Progenitor cell of endocrine pancreas (in vitro differentiated cells): Measurements from ENCODE around the gene PRKCB. TPM values are rescaled to one million over a fixed set of nuclear protein-coding genes. Genes with fewer than 3 reads are reported as not detected.

Experiments
- DNase-seq: peaks from one replicate; pipeline ENCODE4 v3.0.0; 2021; ENCODE audit warnings: low spot score; ENCODE audit not compliant: unreplicated experiment
- H3K27ac Mint-ChIP-seq: 2 replicates; pipeline ENCODE4 v1.8.0; 2021; ENCODE audit warnings: mild to moderate bottlenecking, moderate library complexity, mixed read lengths
- H3K27me3 Mint-ChIP-seq: 2 replicates; pipeline ENCODE4 v1.8.0; 2021; ENCODE audit warnings: mixed read lengths
- H3K36me3 Mint-ChIP-seq: 2 replicates; pipeline ENCODE4 v1.8.0; 2022; ENCODE audit warnings: mixed read lengths; ENCODE audit not compliant: insufficient read depth
- H3K4me1 Mint-ChIP-seq: 2 replicates; pipeline ENCODE4 v1.8.0; 2021; ENCODE audit warnings: low read depth, mixed read lengths
- H3K4me3 Mint-ChIP-seq: 2 replicates; pipeline ENCODE4 v1.8.0; 2021; ENCODE audit warnings: low read depth, mild to moderate bottlenecking, moderate library complexity, mixed read lengths
- H3K9me3 Mint-ChIP-seq: 2 replicates; pipeline ENCODE4 v1.8.0; 2021; ENCODE audit warnings: low read depth, mixed read lengths
- total RNA-seq: library from RNA; stranded (reverse); gene quantifications from 2 replicates; pipeline ENCODE4 v1.2.1, GENCODE V29; 2021
- TF ChIP-seq, protein P1 (sequence below): fragments of 200-600 bp; sonication (generic); IDR thresholded peaks from one replicate; pipeline ENCODE4 v1.5.0; 2021; ENCODE audit warnings: antibody characterized with exemption, mild to moderate bottlenecking; ENCODE audit not compliant: unreplicated experiment

The PRKCB gene
- total RNA-seq, 1 donor from 2014 or later: 0.36 TPM

- Mint-ChIP-seq H3K36me3 (no peaks in the 10 kb centered on the region), H3K9me3 (no peaks in the 10 kb centered on the region), H3K4me1 (peaks cover 2% of the 10 kb centered on the region), H3K27ac (no peak overlapping the region), H3K27me3 (peaks cover 87% of the 10 kb centered on the region), H3K4me3 (no peak overlapping the region)
- no peak for DNase-seq
- TF ChIP-seq, protein P1, sequence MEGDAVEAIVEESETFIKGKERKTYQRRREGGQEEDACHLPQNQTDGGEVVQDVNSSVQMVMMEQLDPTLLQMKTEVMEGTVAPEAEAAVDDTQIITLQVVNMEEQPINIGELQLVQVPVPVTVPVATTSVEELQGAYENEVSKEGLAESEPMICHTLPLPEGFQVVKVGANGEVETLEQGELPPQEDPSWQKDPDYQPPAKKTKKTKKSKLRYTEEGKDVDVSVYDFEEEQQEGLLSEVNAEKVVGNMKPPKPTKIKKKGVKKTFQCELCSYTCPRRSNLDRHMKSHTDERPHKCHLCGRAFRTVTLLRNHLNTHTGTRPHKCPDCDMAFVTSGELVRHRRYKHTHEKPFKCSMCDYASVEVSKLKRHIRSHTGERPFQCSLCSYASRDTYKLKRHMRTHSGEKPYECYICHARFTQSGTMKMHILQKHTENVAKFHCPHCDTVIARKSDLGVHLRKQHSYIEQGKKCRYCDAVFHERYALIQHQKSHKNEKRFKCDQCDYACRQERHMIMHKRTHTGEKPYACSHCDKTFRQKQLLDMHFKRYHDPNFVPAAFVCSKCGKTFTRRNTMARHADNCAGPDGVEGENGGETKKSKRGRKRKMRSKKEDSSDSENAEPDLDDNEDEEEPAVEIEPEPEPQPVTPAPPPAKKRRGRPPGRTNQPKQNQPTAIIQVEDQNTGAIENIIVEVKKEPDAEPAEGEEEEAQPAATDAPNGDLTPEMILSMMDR: no peak
Observed at GRCh38 chr16:23949630-23950290, 114.0 kb downstream of the PRKCB start.

- no peak overlapping the region for H3K27ac Mint-ChIP-seq
- no peaks in the 10 kb centered on the region for H3K36me3 Mint-ChIP-seq
- no peak overlapping the region for H3K4me3 Mint-ChIP-seq
- H3K4me1 Mint-ChIP-seq: peaks cover 2% of the 10 kb centered on the region
- H3K27me3 Mint-ChIP-seq: peaks cover 87% of the 10 kb centered on the region
- TF ChIP-seq, protein P1: no peak
- DNase-seq: no peak
- no peaks in the 10 kb centered on the region for H3K9me3 Mint-ChIP-seq
Observed at GRCh38 chr16:23950291-23950894, 114.6 kb downstream of the PRKCB start.

DNA sequence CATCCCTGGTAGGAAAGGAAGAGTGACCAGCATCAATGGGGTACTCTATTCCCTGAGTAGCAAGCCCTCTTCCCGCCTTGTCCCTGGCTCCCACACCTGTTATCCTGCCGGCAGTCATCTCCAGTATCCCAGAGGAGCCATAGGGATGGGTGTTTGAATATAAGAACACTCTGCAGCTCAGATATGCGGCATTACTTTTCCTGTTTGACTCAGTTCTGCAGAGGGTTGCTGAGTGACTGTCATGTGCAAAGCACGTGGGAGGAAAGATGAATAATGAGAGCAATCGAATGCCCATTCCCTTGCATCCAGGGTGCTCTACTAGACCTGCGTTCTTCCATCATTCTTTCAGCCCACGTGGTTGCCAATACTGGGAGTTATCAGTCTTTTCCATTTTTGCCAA lies 115.1 kb downstream of the PRKCB start:
- TF ChIP-seq, protein P1: no peak
- no peak for DNase-seq
- Mint-ChIP-seq H3K27me3 (peaks cover 87% of the 10 kb centered on the region), H3K36me3 (no peaks in the 10 kb centered on the region), H3K9me3 (no peaks in the 10 kb centered on the region), H3K4me1 (peaks cover 2% of the 10 kb centered on the region), H3K4me3 (no peak overlapping the region), H3K27ac (no peak overlapping the region)

GRCh38 chr16:23952128-23952970 lies 116.6 kb downstream of the PRKCB start:
- H3K27ac Mint-ChIP-seq: no peak overlapping the region
- peaks cover 2% of the 10 kb centered on the region for H3K4me1 Mint-ChIP-seq
- no peaks in the 10 kb centered on the region for H3K9me3 Mint-ChIP-seq
- no peak overlapping the region for H3K4me3 Mint-ChIP-seq
- no peaks in the 10 kb centered on the region for H3K36me3 Mint-ChIP-seq
- no peak for DNase-seq
- H3K27me3 Mint-ChIP-seq: peaks cover 81% of the 10 kb centered on the region
- TF ChIP-seq, protein P1: no peak

DNA sequence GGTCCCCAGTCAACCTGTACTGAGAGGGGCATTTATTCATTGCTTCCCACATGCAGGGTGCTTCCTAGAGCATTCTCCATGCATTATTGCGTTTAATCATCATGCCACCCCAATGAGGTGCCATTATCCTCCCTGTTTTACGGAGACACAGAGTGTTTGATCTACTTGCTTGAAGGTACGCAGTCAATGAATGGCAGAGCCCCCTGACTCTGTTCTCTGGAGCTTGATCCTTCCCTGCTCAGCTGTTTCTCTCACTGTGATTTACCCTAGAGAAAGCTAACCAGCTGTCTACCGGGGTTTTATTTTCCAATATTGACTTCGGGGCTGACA lies 117.2 kb downstream of the PRKCB start:
- Mint-ChIP-seq H3K36me3 (no peaks in the 10 kb centered on the region), H3K9me3 (no peaks in the 10 kb centered on the region), H3K27ac (no peak overlapping the region), H3K4me3 (no peak overlapping the region), H3K4me1 (peaks cover 2% of the 10 kb centered on the region), H3K27me3 (peaks cover 80% of the 10 kb centered on the region)
- DNase-seq: no peak
- TF ChIP-seq, protein P1: no peak
